ENCODE results near the gene MAFG. TPM values are rescaled to one million over a fixed set of nuclear protein-coding genes. Genes with fewer than 3 reads are reported as not detected.

MAFG gene
- total RNA-seq, 1 experiment from 2014 or later = 49.7 TPM

- Histone ChIP-seq H3K4me3 (ENCODE audit: low read depth, low read length, poor library complexity, severe bottlenecking) (no peak overlapping the region), H3K4me1 (ENCODE audit: insufficient read depth, low read length, poor library complexity, severe bottlenecking) (peaks cover 7% of the 10 kb centered on the region), H3K27me3 (replicated peaks; ENCODE audit: insufficient read depth, low read depth, low read length, poor library complexity) (no peaks in the 10 kb centered on the region), H3K27ac (ENCODE audit: low read depth, low read length, poor library complexity, severe bottlenecking) (no peak overlapping the region), H3K9me3 (ENCODE audit: low read depth, low read length, poor library complexity, severe bottlenecking) (peaks cover 3% of the 10 kb centered on the region), H3K36me3 (ENCODE audit: insufficient read depth, low read length, poor library complexity, severe bottlenecking) (no peaks in the 10 kb centered on the region)
- CTCF ChIA-PET = interaction anchor here (1.1 kb wide), 1 partner anchor 9 kb away, joined by 4 read pairs; no protein-coding TSS in a partner anchor
- intact Hi-C loops (cut with micrococcal nuclease; ENCODE audit: unreplicated experiment) = no loop called here
- no peak for DNase-seq (ENCODE audit: low spot score)
- POLR2A ChIA-PET (ENCODE audit: low non-redundant PET) = no interaction called here
- BruUV-seq (replicated peaks) = no TSS peak
- TF ChIP-seq EZH2 (IDR thresholded peaks at IDR 0.05; ENCODE audit: borderline replicate concordance, low read depth, low read length, poor library complexity, severe bottlenecking) (no peak), CTCF (conservative IDR thresholded peaks at IDR 0.05; ENCODE audit: low read depth, low read length) (no peak)
Observed at GRCh38 chr17:81968850-81969812, 41.6 kb upstream of the MAFG start.

DNA sequence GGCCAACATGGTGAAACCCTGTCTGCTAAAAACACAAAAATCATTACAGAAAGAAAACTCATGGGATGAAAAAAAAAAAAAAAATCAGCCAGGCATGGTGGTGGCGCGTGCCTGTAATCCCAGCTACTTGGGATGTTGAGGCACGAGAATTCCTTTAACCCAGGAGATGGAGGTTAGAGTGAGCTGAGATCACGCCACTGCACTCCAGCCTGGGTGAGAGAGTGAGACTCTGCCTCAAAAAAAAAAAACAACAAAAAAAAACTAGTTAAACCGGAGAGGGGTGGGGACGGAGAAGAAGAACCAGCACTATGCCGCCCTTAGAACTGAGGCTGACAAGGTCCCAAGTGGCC, 40.8 kb upstream of the MAFG start:
- H3K27me3 ChIP-seq (replicated peaks; ENCODE audit: insufficient read depth, low read depth, low read length, poor library complexity) = no peaks in the 10 kb centered on the region
- H3K9me3 ChIP-seq (ENCODE audit: low read depth, low read length, poor library complexity, severe bottlenecking) = peaks cover 1% of the 10 kb centered on the region
- H3K4me1 ChIP-seq (ENCODE audit: insufficient read depth, low read length, poor library complexity, severe bottlenecking) = peaks cover 7% of the 10 kb centered on the region
- H3K36me3 ChIP-seq (ENCODE audit: insufficient read depth, low read length, poor library complexity, severe bottlenecking) = no peaks in the 10 kb centered on the region
- intact Hi-C loops (cut with micrococcal nuclease; ENCODE audit: unreplicated experiment) = no loop called here
- BruUV-seq (replicated peaks) = no TSS peak
- no peak overlapping the region for H3K4me3 ChIP-seq (ENCODE audit: low read depth, low read length, poor library complexity, severe bottlenecking)
- DNase-seq (ENCODE audit: low spot score) = no peak
- H3K27ac ChIP-seq (ENCODE audit: low read depth, low read length, poor library complexity, severe bottlenecking) = no peak overlapping the region
- ChIA-PET CTCF (interaction anchor here (1.1 to 1.6 kb wide), 2 partner anchors 9 kb away, joined by 4 read pairs; no protein-coding TSS in a partner anchor), POLR2A (ENCODE audit: low non-redundant PET) (no interaction called here)
- TF ChIP-seq CTCF (conservative IDR thresholded peaks at IDR 0.05; ENCODE audit: low read depth, low read length) (no peak), EZH2 (IDR thresholded peaks at IDR 0.05; ENCODE audit: borderline replicate concordance, low read depth, low read length, poor library complexity, severe bottlenecking) (no peak)

- H3K27me3 ChIP-seq (replicated peaks; ENCODE audit: insufficient read depth, low read depth, low read length, poor library complexity) = peaks cover 6% of the 10 kb centered on the region
- intact Hi-C loops (cut with micrococcal nuclease; ENCODE audit: unreplicated experiment) = no loop called here
- TF ChIP-seq EZH2 (IDR thresholded peaks at IDR 0.05; ENCODE audit: borderline replicate concordance, low read depth, low read length, poor library complexity, severe bottlenecking) = no peak
- TF ChIP-seq CTCF (conservative IDR thresholded peaks at IDR 0.05; ENCODE audit: low read depth, low read length) = no peak
- POLR2A ChIA-PET (ENCODE audit: low non-redundant PET) = no interaction called here
- H3K27ac ChIP-seq (ENCODE audit: low read depth, low read length, poor library complexity, severe bottlenecking) = no peak overlapping the region
- H3K4me1 ChIP-seq (ENCODE audit: insufficient read depth, low read length, poor library complexity, severe bottlenecking) = peaks cover 7% of the 10 kb centered on the region
- CTCF ChIA-PET = interaction anchor here (1.6 kb wide), 1 partner anchor 8 kb away, joined by 4 read pairs; no protein-coding TSS in a partner anchor
- no peak overlapping the region for H3K4me3 ChIP-seq (ENCODE audit: low read depth, low read length, poor library complexity, severe bottlenecking)
- DNase-seq (ENCODE audit: low spot score) = no peak
- no peaks in the 10 kb centered on the region for H3K36me3 ChIP-seq (ENCODE audit: insufficient read depth, low read length, poor library complexity, severe bottlenecking)
- BruUV-seq (replicated peaks) = no TSS peak
- no peaks in the 10 kb centered on the region for H3K9me3 ChIP-seq (ENCODE audit: low read depth, low read length, poor library complexity, severe bottlenecking)
Observed at GRCh38 chr17:81967533-81968395, 40.2 kb upstream of the MAFG start.
